ENCODE data around the gene PRDM9.

PRDM9 gene

GRCh38 chr5:23528677-23529076 is 21.3 kb downstream of the PRDM9 start:
- DNase-seq = no peak

- DNase-seq = no peak
Measured at GRCh38 chr5:23530571-23530970, 23.2 kb downstream of the PRDM9 start.

DNA sequence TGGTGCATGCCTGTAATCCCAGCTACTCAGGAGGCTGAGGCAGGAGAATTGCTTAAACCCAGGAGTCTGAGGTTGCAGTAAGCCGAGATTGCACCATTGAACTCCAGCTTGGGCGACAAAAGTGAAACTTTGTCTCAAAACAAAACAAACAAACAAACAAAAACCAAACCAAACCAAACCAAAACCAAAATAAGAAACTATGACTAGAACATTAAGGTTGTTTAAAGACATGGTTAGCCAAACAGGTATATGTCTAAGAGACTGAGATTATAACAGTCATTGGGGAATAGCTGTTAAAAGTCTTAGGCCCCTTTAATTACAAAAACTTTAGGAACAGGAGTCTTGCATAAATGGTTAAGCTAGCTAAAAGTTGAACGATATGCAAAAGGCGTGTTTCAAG is 63.6 kb downstream of the PRDM9 start:
- DNase-seq = no peak

Data from femur (tissue), 1 donor.